Inflammatory macrophage (primary cell): ENCODE data around the gene ABHD4.

Experiments
- DNase-seq, 2 donors: peaks; one replicate each; pipeline ENCODE4 v3.0.0-alpha.2; 2020 to 2022
- total RNA-seq, 18 experiments: gene quantifications; one replicate each; lab custom pipeline; 2026; ENCODE audit warnings: mixed read lengths in 6 of 18, inconsistent platforms in 2 of 18; lab: John Stamatoyannopoulos, UW

The ABHD4 gene
- total RNA-seq, result 6.5 to 42.3 (median 16.7) reads per million in 18 experiments

- peak; percentile 61 to 70 for DNase-seq
Measured at GRCh38 chr14:22598099-22598895, at the start of gene ABHD4. Gene ABHD4, plus strand, starts transcription at chr14:22598300. Its CDS starts 7 bp downstream, at chr14:22598307.

- DNase-seq, result no peak
Measured at GRCh38 chr14:22549324-22549962, 48.7 kb upstream of the ABHD4 start.

GRCh38 chr14:22549981-22550673 is 48.0 kb upstream of the ABHD4 start:
- DNase-seq, result peak in 1 of 2 donors; percentile 29

- DNase-seq, result no peak
Measured at GRCh38 chr14:22551605-22551997, 46.5 kb upstream of the ABHD4 start.

- DNase-seq, result no peak
Measured at GRCh38 chr14:22552001-22552826, 45.9 kb upstream of the ABHD4 start.

- no peak for DNase-seq
Measured at GRCh38 chr14:22552827-22553076, 45.3 kb upstream of the ABHD4 start.

GRCh38 chr14:22553445-22553844 is 44.7 kb upstream of the ABHD4 start:
- no peak for DNase-seq

- peak in 1 of 2 donors; percentile 36 for DNase-seq
Measured at GRCh38 chr14:22553861-22554497, 44.1 kb upstream of the ABHD4 start.

GRCh38 chr14:22554498-22555383 is 43.4 kb upstream of the ABHD4 start:
- DNase-seq, result no peak

- DNase-seq, result no peak
Measured at GRCh38 chr14:22555384-22556011, 42.6 kb upstream of the ABHD4 start.

- peak in 1 of 2 donors; percentile 28 for DNase-seq
Measured at GRCh38 chr14:22556021-22556989, 41.8 kb upstream of the ABHD4 start.

GRCh38 chr14:22556990-22557623 is 41.0 kb upstream of the ABHD4 start:
- DNase-seq, result peak; percentile 75

- no peak for DNase-seq
Measured at GRCh38 chr14:22557846-22558220, 40.3 kb upstream of the ABHD4 start.

GRCh38 chr14:22558221-22558913 is 39.7 kb upstream of the ABHD4 start:
- no peak for DNase-seq

GRCh38 chr14:22559041-22559440 is 39.1 kb upstream of the ABHD4 start:
- no peak for DNase-seq

GRCh38 chr14:22560662-22561365 is 37.3 kb upstream of the ABHD4 start:
- DNase-seq, result peak in 1 of 2 donors; percentile 44

GRCh38 chr14:22561366-22561660 is 36.8 kb upstream of the ABHD4 start:
- DNase-seq, result no peak
